NCI-H2107 (cell line): Measurements from ENCODE around the gene CNTRL.
"Not testable (repeated sequence)": the region's sequence is repeated elsewhere in the genome, so short reads cannot be mapped to it uniquely, and the experiment has no call there.

Experiments used
- DNase-seq: peaks from one replicate; lab custom pipeline; 2025; lab: John Stamatoyannopoulos, UW

CNTRL gene

DNA sequence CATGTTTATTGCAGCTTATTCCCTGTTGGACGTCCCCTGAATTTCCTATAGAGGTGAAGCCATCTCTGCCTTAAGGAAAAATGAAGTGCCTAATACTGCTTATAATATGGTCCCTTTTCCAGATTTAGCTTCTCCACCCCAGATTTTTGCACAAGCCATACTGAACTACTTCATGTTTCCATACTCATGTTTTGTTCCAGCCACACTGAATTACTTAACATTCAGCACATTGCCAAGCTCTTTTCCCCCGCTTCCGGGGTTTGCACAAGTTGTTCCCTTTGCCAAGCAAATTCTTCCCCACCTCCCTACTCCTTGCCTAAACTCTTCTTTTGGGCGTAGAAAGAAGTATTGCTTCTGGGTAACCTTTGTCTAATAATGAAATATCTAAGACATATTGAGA is 1.7 kb upstream of the CNTRL start:
- DNase-seq, result no peak

- no peak for DNase-seq
Observed at GRCh38 chr9:121075251-121076036, 689 bp downstream of the CNTRL start.

- DNase-seq, result no peak
Observed at GRCh38 chr9:121082075-121082474, 7.3 kb downstream of the CNTRL start.

DNA sequence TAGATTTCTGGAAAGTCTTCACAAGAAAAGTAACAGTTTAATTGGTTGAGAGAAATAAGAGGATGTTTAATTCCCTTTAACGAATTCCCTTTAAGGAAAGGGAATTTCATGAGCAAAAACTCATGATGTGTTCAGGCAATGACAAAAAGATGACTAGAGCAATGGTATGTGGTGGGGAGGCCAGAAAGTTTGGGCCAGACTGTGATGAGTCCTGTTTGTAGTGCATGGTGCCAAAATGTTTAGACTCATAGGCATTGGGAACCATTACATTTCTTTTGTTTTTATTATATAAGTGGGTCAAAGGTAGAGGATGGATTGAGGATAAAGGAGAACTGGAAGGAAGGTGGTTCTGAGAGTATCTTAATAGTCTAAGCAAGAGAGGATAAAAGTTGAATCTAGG is 10.9 kb downstream of the CNTRL start:
- no peak for DNase-seq

DNA sequence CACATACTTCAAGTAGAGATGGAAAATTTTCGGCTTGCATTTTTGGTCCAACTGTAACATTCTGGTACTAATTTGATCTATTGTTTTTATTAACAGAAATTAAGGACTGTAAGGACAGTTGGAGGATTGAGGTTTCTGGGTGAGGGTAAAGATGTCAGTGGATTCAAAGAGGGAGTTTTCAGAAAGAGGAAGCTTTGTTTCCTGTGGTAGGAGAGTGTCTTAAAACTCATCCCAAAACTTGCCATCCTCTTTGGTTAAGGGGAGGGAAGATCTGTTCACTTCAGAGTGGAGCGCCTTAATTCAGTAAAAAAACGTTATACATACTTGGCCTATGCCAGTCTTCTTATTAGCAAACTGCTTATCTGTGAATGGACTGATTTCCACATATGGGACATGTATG is 13.8 kb downstream of the CNTRL start:
- no peak for DNase-seq

DNA sequence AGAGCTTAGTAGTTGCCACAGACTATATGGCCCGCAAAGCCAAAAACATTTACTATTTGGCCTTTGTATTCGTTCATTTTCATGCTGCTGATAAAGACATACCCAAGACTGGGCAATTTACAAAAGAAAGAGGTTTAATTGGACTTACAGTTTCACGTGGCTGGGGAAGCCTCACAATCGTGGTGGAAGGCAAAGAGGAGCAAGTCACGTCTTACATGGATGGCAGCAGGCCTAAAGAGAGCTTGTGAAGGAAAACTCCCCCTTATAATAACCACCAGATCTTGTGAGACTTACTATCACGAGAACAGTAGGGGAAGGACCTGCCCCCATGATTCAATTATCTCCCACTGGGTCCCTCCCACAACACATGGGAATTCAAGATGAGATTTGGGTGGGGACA is 16.0 kb downstream of the CNTRL start:
- not testable (repeated sequence) for DNase-seq

GRCh38 chr9:121095057-121095456 is 20.3 kb downstream of the CNTRL start:
- DNase-seq, result no peak

GRCh38 chr9:121098567-121099198 is 23.9 kb downstream of the CNTRL start:
- no peak for DNase-seq

DNA sequence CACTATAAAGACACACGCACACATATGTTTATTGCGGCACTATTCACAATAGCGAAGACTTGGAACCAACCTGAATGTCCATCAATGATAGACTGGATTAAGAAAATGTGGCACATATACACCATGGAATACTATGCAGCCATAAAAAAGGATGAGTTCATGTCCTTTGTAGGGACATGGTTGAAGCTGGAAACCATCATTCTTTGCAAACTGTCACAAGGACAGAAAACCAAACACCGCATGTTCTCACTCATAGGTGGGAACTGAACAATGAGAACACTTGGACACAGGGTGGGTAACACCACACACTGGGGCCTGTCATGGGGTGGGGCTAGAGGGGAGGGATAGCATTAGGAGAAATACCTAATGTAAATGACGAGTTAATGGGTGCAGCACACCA is 29.3 kb downstream of the CNTRL start:
- not testable (repeated sequence) for DNase-seq

DNA sequence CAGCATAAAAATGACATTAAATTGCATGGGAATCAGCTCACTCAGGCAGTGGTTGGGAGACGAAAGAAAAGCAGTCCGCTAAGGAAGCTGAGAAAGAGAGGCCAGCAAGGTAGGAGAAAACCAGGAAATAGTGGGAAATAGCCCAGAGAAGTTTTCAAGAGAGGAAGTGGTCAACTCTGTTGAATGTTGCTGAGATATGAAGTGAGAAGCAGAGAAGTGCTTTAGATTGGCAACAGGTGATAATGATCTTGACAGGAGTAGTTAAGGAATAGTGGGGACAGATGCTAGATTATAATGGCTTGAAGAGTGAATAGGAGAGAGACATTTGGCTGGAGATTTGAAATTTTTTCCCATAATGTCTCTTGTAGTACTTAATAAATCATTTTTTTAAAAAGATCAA is 30.8 kb downstream of the CNTRL start:
- DNase-seq, result no peak

DNA sequence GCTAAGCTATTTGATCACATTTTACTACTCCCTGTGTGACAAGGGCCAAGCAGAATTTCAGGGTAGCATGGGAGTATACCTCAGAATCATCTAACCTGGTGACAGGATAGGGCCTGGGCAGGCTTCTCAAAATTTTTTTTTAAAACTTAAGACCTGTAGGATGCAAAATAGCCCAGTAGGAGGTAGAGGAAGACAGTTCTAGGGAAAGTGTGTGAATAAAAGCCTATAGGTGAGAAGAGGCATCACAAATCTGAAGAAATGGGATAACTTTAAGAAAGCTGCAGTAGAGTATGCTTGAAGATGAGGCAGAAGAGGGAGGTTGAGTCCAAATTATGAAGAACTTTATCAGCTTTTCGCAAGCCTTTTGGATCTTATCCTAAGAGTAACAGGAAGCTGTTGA is 32.3 kb downstream of the CNTRL start:
- DNase-seq, result no peak

DNA sequence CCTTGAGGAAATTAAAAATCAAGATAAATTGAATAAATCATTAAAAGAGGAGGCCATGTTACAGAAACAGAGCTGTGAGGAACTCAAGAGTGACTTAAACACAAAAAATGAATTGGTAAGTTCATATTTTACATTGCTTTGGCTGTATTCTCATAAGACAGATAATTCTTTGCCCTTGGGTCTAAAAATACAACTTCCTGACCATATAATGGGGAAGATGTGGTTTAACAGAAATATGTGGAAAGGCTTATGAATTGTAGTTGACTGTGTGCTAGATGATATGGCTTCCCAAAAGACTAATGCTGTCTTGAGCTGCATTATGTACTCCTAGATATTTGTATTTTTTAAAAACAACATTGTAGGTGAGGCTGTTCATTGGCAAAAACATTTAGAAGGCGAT is 33.1 kb downstream of the CNTRL start:
- DNase-seq, result no peak

- no peak for DNase-seq
Observed at GRCh38 chr9:121115466-121115865, 40.7 kb downstream of the CNTRL start.

- no peak for DNase-seq
Observed at GRCh38 chr9:121118266-121118665, 43.5 kb downstream of the CNTRL start.

DNA sequence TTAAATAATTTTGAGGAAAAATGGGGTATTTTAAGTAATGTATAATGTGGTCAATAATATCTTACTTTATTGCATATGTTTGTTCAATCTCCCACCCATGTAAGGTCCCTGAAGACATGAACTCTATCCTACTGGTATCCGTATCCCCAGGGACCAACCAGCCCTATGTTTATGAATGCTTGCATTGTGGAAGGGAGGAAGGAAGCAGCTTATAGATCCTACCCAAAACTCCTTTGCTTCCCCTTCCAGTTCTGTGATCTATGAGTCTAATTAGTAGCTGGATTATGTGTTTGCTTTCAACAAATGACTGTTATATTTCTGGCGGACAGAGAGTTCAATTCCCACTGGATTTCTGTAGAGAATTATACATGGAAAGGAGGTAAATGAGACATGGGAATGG is 45.6 kb downstream of the CNTRL start:
- no peak for DNase-seq

GRCh38 chr9:121121582-121122087 is 46.9 kb downstream of the CNTRL start:
- DNase-seq, result peak; percentile 61

GRCh38 chr9:121122246-121123032 is 47.7 kb downstream of the CNTRL start:
- DNase-seq, result no peak

DNA sequence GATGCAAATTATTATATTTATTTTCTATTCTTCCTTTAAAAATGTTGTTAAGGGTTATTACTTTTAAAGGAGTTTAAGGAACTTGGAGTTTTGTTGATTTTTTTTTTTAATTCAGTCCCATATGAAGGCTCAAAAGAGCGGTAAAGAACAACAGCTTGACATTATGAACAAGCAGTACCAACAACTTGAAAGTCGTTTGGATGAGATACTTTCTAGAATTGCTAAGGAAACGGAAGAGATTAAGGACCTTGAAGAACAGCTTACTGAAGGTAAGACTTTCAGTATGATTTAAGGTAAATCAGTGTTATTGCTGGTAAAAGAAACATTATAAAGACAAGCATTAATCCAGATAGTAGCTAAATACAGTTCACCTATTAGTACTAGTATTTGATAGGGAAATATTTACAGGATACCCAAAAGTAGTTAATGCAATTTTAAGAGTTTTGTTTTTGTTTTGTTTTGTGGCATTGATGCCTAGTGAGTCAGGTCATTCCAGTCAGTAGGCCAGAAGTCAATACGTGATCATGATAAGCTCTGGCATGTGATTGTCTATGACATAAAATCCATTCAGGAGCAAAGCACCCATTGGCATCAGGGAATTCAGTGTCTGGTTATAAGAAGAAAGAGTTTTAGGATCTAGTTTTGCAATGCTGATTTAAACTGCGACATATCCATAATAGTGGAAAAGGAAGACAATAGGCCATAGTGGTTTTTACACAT is 49.2 kb downstream of the CNTRL start:
- no peak for DNase-seq

DNA sequence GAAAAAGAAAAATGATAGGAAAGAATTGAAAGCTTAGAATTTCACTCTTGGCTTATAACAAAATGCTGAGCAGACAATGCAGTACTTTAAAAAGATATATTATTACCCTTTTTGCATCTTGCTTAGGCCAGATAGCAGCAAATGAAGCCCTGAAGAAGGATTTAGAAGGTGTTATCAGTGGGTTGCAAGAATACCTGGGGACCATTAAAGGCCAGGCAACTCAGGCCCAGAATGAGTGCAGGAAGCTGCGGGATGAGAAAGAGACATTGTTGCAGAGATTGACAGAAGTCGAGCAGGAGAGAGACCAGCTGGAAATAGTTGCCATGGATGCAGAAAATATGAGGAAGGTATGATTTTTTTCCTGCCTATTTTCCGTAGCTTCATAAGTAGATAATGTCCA is 50.8 kb downstream of the CNTRL start:
- no peak for DNase-seq

DNA sequence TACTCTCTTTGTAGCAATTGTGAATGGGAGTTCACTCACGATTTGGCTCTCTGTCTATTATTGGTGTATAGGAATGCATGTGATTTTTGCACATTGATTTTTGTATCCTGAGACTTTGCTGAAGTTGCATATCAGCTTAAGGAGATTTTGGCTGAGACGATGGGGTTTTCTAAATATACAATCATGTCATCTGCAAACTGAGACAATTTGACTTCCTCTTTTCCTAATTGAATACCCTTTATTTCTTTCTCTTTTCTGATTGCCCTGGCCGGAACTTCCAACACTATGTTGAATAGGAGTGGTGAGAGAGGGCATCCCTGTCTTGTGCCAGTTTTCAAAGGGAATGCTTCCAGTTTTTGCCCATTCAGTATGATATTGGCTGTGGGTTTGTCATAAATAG is 54.6 kb downstream of the CNTRL start:
- not testable (repeated sequence) for DNase-seq

GRCh38 chr9:121133104-121133816 is 58.5 kb downstream of the CNTRL start:
- no peak for DNase-seq
